Measurements from ENCODE around the gene HNRNPUL2.

HNRNPUL2 gene

DNA sequence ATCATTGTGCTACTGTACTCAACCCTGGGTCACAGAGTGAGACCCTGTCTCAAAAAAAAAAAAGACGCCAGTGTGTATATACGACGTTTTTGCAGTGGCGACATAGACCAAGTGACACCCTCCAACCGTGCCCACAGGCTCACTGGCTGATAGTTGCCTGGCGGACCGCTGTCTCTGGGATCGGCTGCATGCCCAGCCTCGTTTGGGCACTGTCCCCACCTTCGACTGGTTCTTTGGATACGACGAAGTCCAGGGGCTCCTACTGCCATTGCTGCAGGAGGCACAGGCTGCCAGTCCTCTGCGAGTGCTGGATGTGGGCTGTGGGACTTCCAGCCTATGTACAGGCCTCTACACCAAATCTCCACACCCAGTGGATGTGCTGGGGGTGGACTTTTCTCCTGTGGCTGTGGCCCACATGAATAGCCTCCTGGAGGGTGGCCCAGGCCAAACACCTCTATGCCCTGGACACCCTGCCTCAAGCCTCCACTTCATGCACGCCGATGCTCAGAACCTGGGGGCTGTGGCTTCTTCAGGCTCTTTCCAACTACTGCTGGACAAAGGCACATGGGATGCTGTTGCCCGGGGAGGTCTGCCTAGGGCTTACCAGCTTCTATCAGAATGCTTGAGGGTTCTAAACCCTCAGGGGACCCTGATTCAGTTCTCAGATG, 60.9 kb downstream of the HNRNPUL2 start:
- no peak for DNase-seq (ENCODE audit: low spot score)

DNA sequence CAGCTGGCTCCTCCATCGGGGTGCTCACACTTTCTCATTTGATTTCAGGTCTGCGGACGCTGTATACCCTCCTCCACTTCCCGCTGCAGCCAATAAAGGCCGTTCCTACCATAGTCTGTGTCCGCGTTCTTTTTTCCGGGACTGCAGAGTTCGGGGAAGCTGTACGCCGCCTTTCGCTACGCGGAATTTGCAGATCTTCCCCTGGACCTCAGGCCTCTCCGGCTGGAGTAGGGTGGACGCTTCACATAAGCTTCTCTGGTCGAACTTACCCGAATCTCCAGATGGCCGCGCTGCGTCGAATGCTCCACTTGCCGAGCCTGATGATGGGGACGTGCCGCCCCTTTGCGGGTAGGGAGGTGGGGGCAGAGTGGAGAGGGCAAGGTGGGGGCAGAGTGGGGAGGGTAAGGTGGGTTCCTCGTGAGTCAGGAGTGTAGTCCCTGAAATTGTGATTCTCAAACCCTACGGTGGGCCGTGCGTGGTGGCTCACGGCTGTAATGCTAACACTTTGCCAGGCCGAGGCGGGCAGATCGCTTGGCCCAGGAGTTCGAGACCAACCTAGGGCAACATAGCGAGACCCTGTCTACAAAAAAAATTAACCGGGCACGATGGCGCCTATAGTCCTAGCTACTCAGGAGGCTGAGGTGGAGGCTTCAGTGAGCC, 61.5 kb downstream of the HNRNPUL2 start:
- peak; percentile 69 for DNase-seq (ENCODE audit: low spot score)

DNA sequence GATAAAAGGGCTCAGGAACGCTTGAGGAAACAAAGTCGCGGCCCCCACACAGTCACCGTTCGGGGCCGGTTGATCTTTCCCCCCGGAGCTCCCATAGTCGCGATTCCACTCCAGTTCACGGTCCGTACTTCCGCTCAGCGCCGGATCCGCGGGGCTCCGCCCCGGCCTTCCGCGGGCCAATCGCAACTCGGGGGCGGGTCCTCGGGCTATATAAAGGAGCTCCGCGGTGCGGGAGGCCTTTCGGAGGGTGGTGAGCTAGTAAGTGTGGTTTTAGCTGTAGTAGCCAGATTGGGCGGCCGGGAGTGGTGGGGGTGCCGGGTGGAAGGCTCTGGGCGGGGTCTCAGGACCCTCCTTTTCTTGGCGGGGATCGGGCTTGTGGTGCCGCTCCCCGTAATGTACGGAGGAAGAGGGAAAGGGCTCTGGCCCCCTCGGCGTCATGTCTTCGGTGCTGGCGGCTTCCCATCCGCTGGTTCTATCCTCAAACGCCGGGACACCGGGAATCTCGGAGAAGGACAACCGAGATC, 62.1 kb downstream of the HNRNPUL2 start, which contains the start of the genes C11orf98 and CSKMT:
Gene C11orf98, minus strand, starts transcription at position 136 of the 524 bp plus-strand sequence. Its CDS starts 41 bp downstream, at position 95.
Gene CSKMT, plus strand, starts transcription at position 238 of the 524 bp plus-strand sequence. CDS start 568 bp downstream, outside the sequence.
- peak; percentile 98 for DNase-seq (ENCODE audit: low spot score)

DNA sequence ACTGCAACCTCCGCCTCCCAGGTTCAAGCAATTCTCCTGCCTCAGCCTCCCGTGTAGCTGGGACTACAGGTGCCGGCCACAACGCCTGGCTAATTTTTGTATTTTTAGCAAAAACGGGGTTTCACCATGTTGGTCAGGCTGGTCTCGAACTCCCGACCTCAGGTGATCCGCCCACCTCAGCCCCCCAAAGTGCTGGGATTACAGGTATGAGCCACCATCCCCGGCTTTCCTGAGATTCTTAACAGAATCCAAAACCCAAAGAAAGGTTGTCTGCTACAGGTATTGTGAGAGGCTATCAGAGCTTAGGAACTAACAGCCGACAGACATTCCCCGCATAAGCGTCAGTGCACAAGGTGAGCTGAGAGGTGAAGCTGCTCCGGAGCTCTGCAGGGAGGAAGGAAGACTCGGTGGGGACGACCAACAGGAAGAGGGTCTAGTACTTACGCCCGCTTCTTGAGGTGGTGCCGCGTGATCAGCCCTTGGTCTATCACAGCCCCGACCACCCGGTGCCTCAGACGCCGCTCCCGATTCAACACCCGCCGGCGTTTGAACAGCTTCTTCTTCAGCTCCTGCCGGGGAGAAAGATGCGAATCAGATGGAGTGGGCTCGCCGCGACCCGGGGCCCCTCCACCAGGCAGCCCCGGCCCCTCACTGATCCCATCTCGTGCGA, 62.7 kb downstream of the HNRNPUL2 start:
- no peak for DNase-seq (ENCODE audit: low spot score)

Measured in ecto neural progenitor cell (in vitro differentiated cells).